ENCODE data around the gene UIMC1. TPM values are rescaled to one million over a fixed set of nuclear protein-coding genes. Genes with fewer than 3 reads are reported as not detected.

Gene UIMC1
- total and polyA plus RNA-seq, 2 of the 4 experiments (the other 2 are of a cell fraction) = 19.5 to 27.6 TPM

GRCh38 chr5:177043114-177043513, 36.5 kb upstream of the UIMC1 start:
- Histone ChIP-seq H2AK9ac (replicated peaks; ENCODE audit: low read depth, low read length, poor library complexity) (no peak overlapping the region), H3K36me3 (ENCODE audit: control insufficient read depth, insufficient read depth, low read length) (peaks cover 21% of the 10 kb centered on the region), H4K91ac (ENCODE audit: insufficient read depth, low read depth, low read length) (no peak overlapping the region), H4K5ac (ENCODE audit: low read depth, low read length) (no peak overlapping the region), H4K8ac (ENCODE audit: low read depth in 2 of 2, low read length in 2 of 2) (no peak overlapping the region), H3K4ac (ENCODE audit: low read depth, low read length) (no peak overlapping the region), H3K9me3 (ENCODE audit: control insufficient read depth, insufficient read depth, low read length) (no peaks in the 10 kb centered on the region), H2BK120ac (ENCODE audit: low read depth, low read length) (no peak overlapping the region), H3K4me2 (ENCODE audit: low read depth, low read length) (no peak overlapping the region), H3K27ac (ENCODE audit: insufficient read depth, low read length) (no peak overlapping the region), H3K18ac (ENCODE audit: low read depth, low read length) (no peak overlapping the region), H4K20me1 (ENCODE audit: insufficient read depth, low read length) (no peaks in the 10 kb centered on the region; the same call in 1 of the 2 replicates), H3K4me1 (ENCODE audit: control insufficient read depth, insufficient read depth, low read length) (peaks cover 2% of the 10 kb centered on the region), H3K79me1 (ENCODE audit: low read depth in 1 of 2, low read length in 2 of 2) (peaks cover 15 to 21% of the 10 kb centered on the region in 2 experiments), H3K27me3 (ENCODE audit: control insufficient read depth, insufficient read depth, low read length) (no peaks in the 10 kb centered on the region), H3K14ac (replicated peaks; ENCODE audit: low read depth, low read length) (no peak overlapping the region), H3K9ac (ENCODE audit: low read depth, low read length) (no peak overlapping the region), H2AK5ac (ENCODE audit: low read depth, low read length) (no peak overlapping the region), H3K56ac (ENCODE audit: extremely low read depth, insufficient read depth, low read length) (no peak overlapping the region), H3K9me1 (ENCODE audit: insufficient read depth, low read length) (peaks cover 5% of the 10 kb centered on the region), H3K4me3 (ENCODE audit: insufficient read depth, low read depth, low read length) (no peak overlapping the region), H2BK15ac (ENCODE audit: low read depth, low read length) (no peak overlapping the region), H2AFZ (replicated peaks; ENCODE audit: low read length, poor library complexity) (no peak overlapping the region), H3K23ac (ENCODE audit: low read depth, low read length) (no peak overlapping the region), H2BK20ac (ENCODE audit: low read depth, low read length) (no peak overlapping the region), H2BK5ac (ENCODE audit: low read depth, low read length, poor library complexity, severe bottlenecking) (no peak overlapping the region)
- in situ Hi-C loops (cut with MboI; ENCODE audit: low sequenced_read_pairs) = no loop called here
- WGBS, 2 experiments (ENCODE audit: extremely low coverage in 2 of 2, insufficient read length in 1 of 2) = 96% methylated on average over 5 of the region's 6 CpGs; no CpG with 5 or more reads in 1 of the 2 experiments
- intact Hi-C loops (cut with micrococcal nuclease) = no loop called here
- no peak for TF ChIP-seq CTCF (conservative IDR thresholded peaks at IDR 0.05; ENCODE audit: low read depth, low read length)
- TF ChIP-seq RFX5 (IDR thresholded peaks at IDR 0.05; ENCODE audit: low read depth, low read length) = no peak
- no peak for TF ChIP-seq USF2 (IDR thresholded peaks at IDR 0.05; ENCODE audit: low read depth, low read length)
- no peak for TF ChIP-seq CEBPB (IDR thresholded peaks at IDR 0.05; ENCODE audit: low read depth, low read length)
- TF ChIP-seq BHLHE40 (IDR thresholded peaks at IDR 0.05; ENCODE audit: low read depth, low read length) = no peak
- no peak for TF ChIP-seq ELK1 (IDR thresholded peaks at IDR 0.05; ENCODE audit: borderline replicate concordance, low read depth, low read length)
- no peak for TF ChIP-seq MAZ (IDR thresholded peaks at IDR 0.05; ENCODE audit: borderline replicate concordance, low read depth, low read length)
- no peak for TF ChIP-seq FOS (IDR thresholded peaks at IDR 0.05; ENCODE audit: low read depth, low read length)
- no peak for TF ChIP-seq MXI1 (IDR thresholded peaks at IDR 0.05; ENCODE audit: borderline replicate concordance, low read depth, low read length)
- TF ChIP-seq RAD21 (IDR thresholded peaks at IDR 0.05; ENCODE audit: low read length) = no peak
- TF ChIP-seq MAFK (IDR thresholded peaks at IDR 0.05; ENCODE audit: low read depth, low read length) = no peak
- TF ChIP-seq SMC3 (IDR thresholded peaks at IDR 0.05; ENCODE audit: low read depth, low read length) = no peak
- TF ChIP-seq CHD1 (IDR thresholded peaks at IDR 0.05; ENCODE audit: low read depth, low read length) = no peak
- no peak for TF ChIP-seq RCOR1 (IDR thresholded peaks at IDR 0.05; ENCODE audit: insufficient replicate concordance, low read length)
- ATAC-seq (ENCODE audit: low read depth) (no peak), DNase-seq (no peak)
- POLR2A ChIA-PET (ENCODE audit: unreplicated experiment) = no interaction called here
- dilution Hi-C loops (cut with HindIII; ENCODE audit: low sequenced_read_pairs, unreplicated experiment) = no loop called here
- BruUV-seq (replicated peaks) = no TSS peak
- CTCF ChIA-PET = interaction anchor here (1.7 kb wide), 1 partner anchor 21 kb away, joined by 3 read pairs; the partner anchor contains the start of gene ZNF346

Measured in IMR-90 (cell line).